GM18858 (cell line): ENCODE data around the gene EIF4E1B.

ENCODE experiments used
- ATAC-seq: cut with Tn5 transposase; IDR thresholded peaks from one replicate; pipeline ENCODE4 v1.9.1; 2021; ENCODE audit not compliant: unreplicated experiment

Gene EIF4E1B

DNA sequence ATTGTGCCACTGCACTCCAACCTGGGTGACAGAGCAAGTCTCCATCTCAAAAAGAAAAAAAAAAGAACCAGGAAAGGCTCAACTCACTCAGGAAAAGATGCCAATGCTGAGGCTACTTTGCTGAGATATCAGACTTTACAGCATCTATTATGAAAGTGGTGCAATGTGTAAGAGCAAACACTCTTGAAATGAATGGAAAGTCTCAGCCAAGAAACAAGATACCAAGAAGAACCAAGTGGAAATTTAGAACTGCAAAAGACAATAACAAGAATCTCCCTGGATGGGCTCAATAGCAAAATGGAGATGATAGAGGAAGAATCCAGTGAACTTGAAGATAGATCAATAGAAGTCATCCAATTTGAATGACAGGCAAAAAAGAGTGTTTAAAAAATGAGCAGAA is 54.5 kb downstream of the EIF4E1B start:
- ATAC-seq, result no peak

DNA sequence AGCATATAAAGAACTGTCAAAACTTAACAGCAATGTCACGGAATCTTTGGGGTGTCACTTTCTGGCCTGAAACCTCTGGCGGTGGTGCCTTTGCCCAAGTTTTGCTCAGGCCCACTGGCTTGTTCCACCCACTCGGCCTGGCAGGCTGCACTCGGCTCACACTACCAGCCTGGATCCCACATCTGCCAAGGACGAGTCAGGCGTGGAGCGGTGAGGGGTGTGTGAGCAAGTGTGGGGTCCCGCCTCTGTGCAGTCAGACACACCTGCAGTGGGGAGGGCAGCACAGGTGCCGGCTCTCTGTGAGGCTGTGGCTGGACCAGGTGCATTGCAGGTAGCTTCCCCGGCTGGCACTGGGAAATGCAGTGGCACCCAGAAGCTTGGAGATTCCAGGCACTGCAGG is 56.8 kb downstream of the EIF4E1B start:
- ATAC-seq, result no peak

DNA sequence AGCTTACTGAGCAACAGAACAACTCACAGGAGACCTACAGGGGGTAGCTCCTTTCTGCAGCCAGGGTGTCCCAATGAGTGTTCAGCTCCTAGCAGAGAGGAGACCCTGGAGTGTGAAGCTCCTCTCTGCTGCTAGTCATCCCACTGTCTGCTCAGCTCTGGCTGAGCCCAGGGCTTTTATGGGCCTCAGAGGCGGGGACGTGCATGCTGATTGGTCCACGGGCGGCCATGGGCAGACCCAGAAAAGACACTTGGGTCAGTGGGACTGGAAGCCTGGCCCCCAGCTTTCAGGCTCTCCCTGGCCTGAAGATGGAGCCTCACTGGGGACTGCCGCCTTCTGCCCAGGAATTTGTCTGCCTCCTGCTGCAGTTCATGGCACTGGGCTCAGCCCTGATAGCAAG is 57.4 kb downstream of the EIF4E1B start:
- no peak for ATAC-seq

DNA sequence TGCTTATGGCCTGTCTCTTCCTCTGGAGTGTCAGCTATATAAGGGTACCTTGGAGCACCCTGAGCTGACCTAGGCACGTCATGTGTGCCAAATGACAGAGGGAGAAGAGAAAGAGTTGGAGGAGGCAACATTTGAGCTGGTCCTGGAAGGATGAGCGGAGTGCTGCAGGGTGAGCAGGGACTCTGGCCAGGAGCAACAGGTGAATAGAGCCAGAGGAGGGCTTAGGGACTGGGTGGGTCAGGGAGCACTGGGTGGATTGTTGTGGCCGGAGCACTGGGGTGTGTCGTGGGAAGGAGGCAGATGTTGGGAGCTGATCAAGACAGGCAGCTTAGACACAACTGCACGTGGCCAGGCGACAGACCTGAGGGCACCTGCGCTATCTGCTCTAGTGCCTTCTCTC is 60.4 kb downstream of the EIF4E1B start:
- ATAC-seq, result no peak

DNA sequence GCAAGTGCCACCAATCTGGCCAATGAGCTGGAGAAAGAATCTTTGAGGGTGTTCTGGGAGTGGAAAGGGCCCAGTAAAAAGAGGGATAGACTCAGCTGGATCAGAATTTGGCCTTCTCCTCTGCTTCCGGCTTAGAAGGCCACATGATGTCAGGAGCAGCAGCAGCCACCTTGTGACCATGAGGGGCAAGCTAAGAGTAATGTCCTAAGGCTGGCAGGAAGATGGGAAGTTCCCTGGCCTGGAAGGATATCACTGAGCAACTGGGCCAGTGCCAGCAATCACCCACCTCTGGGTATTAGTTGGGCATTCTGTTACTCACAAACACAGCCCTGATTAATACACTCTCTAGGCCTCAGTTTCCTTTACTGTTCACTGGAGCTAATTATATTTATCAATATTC is 61.0 kb downstream of the EIF4E1B start:
- no peak for ATAC-seq

DNA sequence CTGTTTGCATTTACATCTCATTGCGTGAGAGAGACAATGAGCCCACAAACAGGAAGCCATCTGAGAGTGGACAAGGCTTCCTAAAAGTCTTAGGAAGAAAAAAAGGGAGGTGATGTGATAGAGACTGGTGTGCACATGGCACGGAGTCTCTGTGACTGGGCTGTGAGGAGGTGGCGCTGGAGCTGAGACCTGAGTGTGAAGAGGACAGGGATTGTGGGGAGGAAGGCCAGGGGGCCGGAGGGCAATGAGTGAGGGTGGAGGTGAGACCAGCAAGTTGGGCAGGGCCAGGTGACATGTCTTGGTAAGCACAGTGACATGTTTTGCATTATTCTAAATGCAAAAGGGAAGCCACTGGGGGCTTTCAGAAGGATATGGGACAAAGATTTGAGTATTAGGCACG is 61.9 kb downstream of the EIF4E1B start:
- no peak for ATAC-seq

- no peak for ATAC-seq
Observed at GRCh38 chr5:176692839-176693476, 62.5 kb downstream of the EIF4E1B start.

DNA sequence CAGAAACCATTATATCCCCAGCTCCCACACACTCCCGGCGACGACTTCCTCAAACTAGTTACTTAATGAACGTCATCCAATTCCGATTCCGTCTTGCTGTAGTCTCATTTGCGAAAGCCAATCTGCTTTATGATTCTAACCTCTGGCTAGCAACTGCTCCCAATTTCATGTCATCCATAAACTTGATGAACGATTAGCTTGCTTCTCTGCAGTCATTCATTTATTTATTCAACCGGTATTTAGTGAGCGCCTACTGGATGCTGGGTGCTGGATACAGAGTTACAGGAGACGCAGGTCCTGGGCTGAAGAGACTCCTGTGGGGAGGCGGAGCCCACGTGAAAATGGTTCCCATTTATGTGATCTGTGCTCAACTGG is 63.0 kb downstream of the EIF4E1B start:
- no peak for ATAC-seq

- ATAC-seq, result no peak
Observed at GRCh38 chr5:176694146-176694545, 63.7 kb downstream of the EIF4E1B start.

- no peak for ATAC-seq
Observed at GRCh38 chr5:176694631-176695030, 64.2 kb downstream of the EIF4E1B start.

GRCh38 chr5:176695073-176695472 is 64.6 kb downstream of the EIF4E1B start:
- ATAC-seq, result no peak
